ENCODE measurements around the gene OR5B17.
"Not testable (repeated sequence)": the region's sequence is repeated elsewhere in the genome, so short reads cannot be mapped to it uniquely, and the experiment has no call there.

OR5B17 gene

DNA sequence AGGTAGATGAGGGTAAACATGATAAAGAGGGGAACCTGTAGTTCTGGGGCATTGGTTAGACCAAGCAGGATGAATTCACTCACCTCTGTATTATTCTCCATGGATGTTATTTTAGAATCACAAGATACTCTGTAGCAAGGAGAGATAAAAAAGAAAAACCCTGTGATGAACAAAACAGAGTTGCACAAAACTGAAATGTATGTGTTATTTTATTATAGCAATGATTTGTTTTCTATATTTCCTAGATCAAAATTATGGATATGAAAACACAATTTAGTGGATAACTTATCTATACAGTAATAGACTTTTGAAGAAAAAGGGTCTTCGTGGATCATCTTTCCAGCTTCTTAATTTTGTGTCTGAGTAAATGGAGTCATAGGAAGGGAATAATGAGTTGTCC is at the start of gene OR5B17:
Gene OR5B17 (minus strand): TSS at position 101 of the 400 bp plus-strand sequence. CDS start 0 bp downstream, at position 101.
- TF ChIP-seq, protein P1, sequence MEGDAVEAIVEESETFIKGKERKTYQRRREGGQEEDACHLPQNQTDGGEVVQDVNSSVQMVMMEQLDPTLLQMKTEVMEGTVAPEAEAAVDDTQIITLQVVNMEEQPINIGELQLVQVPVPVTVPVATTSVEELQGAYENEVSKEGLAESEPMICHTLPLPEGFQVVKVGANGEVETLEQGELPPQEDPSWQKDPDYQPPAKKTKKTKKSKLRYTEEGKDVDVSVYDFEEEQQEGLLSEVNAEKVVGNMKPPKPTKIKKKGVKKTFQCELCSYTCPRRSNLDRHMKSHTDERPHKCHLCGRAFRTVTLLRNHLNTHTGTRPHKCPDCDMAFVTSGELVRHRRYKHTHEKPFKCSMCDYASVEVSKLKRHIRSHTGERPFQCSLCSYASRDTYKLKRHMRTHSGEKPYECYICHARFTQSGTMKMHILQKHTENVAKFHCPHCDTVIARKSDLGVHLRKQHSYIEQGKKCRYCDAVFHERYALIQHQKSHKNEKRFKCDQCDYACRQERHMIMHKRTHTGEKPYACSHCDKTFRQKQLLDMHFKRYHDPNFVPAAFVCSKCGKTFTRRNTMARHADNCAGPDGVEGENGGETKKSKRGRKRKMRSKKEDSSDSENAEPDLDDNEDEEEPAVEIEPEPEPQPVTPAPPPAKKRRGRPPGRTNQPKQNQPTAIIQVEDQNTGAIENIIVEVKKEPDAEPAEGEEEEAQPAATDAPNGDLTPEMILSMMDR (IDR thresholded peaks at IDR 0.05; ENCODE audit: low read depth, low read length, missing control alignments): no peak
- DNase-seq (ENCODE audit: low read depth): no peak

DNA sequence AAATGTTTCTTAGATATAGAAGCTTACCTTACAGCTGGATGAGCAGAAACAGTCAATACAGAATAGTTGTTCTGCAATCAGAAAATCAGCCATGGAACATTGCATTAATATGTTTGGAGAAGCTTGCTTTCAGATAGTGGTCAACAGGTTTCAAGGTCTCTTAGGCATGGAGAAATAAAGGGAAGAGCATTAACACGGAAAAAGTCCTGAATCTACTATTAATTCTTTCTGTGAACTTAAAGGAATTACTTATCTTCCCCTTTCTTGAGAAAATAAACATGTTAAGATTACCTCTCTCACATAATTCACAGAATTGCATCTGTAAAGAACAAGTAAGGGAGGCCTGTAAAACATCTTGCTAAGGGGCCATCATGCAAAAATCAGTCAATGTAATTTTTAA is 47.9 kb upstream of the OR5B17 start, which contains the start of gene OR5B3:
Gene OR5B3 (minus strand): TSS at position 101 of the 400 bp plus-strand sequence. CDS start 3,465 bp downstream, outside the sequence.
- DNase-seq (ENCODE audit: low read depth): no peak
- TF ChIP-seq, protein P1 (IDR thresholded peaks at IDR 0.05; ENCODE audit: low read depth, low read length, missing control alignments): no peak
- H3K4me3 ChIP-seq (ENCODE audit: low read depth, low read length): no peak within 1 kb of the TSS

More for the DNA sequence above, at the start of gene OR5B17:
- H3K4me3 ChIP-seq (ENCODE audit: low read depth, low read length): no peak within 1 kb of the TSS

DNA sequence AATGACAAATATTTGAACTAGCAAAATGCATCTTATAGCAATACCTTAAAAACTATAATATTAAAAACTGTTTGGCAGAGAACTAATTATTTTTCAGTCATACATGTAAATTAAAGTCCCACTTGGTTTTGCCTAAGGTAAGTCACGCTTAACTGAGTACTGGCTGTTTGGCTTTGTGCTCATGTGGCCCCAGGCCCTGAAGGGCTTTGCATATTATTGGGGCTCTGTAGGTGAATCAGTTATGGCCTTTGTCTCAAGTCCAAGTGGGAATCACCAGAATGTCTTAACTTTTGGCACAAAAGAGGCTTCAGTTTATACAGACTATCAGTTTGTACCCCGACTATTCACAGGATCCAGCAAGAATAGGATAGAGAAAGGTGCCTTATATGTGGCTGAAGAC is 40.8 kb upstream of the OR5B17 start:
- DNase-seq (ENCODE audit: low read depth): not testable (repeated sequence)

DNA sequence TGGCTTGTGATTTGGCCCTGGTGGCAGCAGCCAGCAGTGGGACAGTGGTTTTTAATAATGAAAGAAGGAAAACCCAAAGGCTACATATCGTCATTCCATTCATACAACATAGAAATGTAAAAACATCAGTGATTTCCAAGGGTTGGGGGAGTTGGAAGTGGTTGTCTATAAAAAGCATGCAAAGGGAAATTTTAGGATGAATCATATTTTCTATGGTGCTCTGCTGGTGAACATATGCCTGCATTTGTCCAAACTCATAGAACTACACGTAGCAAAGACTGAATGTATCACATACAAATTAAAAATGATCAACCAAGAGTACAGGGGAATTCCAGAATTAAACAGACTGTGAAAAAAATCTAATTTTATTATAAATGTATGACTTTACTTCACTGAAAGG is 36.7 kb upstream of the OR5B17 start:
- TF ChIP-seq, protein P1 (IDR thresholded peaks at IDR 0.05; ENCODE audit: low read depth, low read length, missing control alignments): no peak
- no peak overlapping the region for H3K4me3 ChIP-seq (ENCODE audit: low read depth, low read length)
- no peak for DNase-seq (ENCODE audit: low read depth)

More for the DNA sequence above, 40.8 kb upstream of the OR5B17 start:
- not testable (repeated sequence) for H3K4me3 ChIP-seq (ENCODE audit: low read depth, low read length)

DNA sequence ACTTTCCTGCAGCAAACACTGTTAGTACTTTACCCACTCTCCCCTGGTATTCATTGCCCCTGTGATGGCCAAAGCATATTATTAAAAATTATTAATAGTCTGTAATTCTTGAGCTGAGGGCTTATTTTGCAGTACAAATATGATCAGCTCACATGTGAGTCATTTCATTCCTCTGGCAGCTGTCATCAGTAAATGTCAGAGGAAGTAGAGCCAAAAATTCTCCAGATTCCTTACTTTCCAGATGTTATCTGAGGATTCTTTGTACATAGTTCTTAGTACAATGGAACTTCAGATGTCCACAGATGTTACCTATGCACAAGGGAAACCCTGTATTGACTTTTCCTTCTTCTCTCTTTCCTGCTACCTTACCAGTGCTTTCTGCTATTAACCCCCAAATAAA is 35.3 kb upstream of the OR5B17 start:
- TF ChIP-seq, protein P1 (IDR thresholded peaks at IDR 0.05; ENCODE audit: low read depth, low read length, missing control alignments): no peak
- DNase-seq (ENCODE audit: low read depth): no peak

DNA sequence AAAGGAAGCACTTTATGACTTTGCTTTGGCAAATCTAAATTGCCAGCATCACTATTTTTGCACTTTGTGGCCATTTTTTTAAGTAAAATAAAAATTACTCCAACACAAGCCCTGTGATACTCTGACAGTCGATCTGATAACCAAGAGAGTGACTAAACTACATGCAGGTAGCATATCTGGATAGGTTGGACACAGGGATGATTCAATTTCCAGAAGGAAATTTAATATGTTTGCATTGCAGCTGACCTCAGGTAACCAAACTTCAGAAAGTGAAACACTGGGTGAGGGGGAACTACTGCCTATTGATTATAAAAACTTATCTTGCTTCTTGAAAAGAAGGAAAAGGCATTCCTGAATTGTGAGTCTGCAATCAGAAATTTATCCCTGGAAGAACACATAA is 33.9 kb upstream of the OR5B17 start:
- TF ChIP-seq, protein P1 (IDR thresholded peaks at IDR 0.05; ENCODE audit: low read depth, low read length, missing control alignments): no peak
- no peak overlapping the region for H3K4me3 ChIP-seq (ENCODE audit: low read depth, low read length)
- no peak for DNase-seq (ENCODE audit: low read depth)

More for the DNA sequence above, 35.3 kb upstream of the OR5B17 start:
- no peak overlapping the region for H3K4me3 ChIP-seq (ENCODE audit: low read depth, low read length)

DNA sequence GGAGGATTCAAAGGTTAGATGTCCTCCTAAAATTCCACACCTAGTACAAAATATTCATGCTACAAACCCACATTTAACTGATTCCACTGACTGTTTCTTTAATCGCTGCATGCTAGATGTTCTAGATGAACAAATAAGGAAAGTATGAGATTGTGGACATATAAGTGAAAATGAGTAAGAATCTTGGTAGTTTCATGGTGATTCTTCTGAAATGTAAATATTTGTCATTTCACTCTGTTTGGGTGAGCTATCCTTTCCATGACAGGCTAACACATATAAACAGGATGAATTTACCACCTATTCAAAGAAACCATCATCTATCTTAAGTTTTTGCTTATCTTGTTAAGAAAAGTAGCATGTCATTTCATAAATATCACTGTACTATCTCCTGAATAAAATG is 33.0 kb upstream of the OR5B17 start:
- no peak overlapping the region for H3K4me3 ChIP-seq (ENCODE audit: low read depth, low read length)
- TF ChIP-seq, protein P1 (IDR thresholded peaks at IDR 0.05; ENCODE audit: low read depth, low read length, missing control alignments): no peak
- DNase-seq (ENCODE audit: low read depth): no peak

All from GM12864 (cell line).